Tibial nerve (tissue), 4 donors: ENCODE measurements around the gene MAGEA11.
"Not testable (repeated sequence)": the region's sequence is repeated elsewhere in the genome, so short reads cannot be mapped to it uniquely, and the experiment has no call there.

ENCODE experiments used
- EP300 ChIP-seq, 2 donors: sonication (generic); formaldehyde crosslinking; IDR thresholded peaks; one replicate each; pipeline ENCODE4 v1.6.1; 2017; ENCODE audit warnings: antibody characterized with exemption in 2 of 2, mild to moderate bottlenecking in 1 of 2
- POLR2A ChIP-seq, 2 donors: fragments of 450-650 bp; IDR thresholded peaks; one replicate each; pipeline ENCODE4 v1.6.1; 2017; ENCODE audit warnings: antibody characterized with exemption in 2 of 2, mild to moderate bottlenecking in 2 of 2, moderate library complexity in 2 of 2
- TF ChIP-seq, protein P1 (sequence below), 5 experiments: fragments of 200-600 bp in 3 of 5; fragments of 450-650 bp in 2 of 5; sonication (generic) in 3 of 5; IDR thresholded peaks; one replicate each; pipeline ENCODE4 v1.5.1; 2016 to 2019; ENCODE audit warnings: antibody characterized with exemption in 5 of 5, mild to moderate bottlenecking in 3 of 5, moderate library complexity in 2 of 5

DNA sequence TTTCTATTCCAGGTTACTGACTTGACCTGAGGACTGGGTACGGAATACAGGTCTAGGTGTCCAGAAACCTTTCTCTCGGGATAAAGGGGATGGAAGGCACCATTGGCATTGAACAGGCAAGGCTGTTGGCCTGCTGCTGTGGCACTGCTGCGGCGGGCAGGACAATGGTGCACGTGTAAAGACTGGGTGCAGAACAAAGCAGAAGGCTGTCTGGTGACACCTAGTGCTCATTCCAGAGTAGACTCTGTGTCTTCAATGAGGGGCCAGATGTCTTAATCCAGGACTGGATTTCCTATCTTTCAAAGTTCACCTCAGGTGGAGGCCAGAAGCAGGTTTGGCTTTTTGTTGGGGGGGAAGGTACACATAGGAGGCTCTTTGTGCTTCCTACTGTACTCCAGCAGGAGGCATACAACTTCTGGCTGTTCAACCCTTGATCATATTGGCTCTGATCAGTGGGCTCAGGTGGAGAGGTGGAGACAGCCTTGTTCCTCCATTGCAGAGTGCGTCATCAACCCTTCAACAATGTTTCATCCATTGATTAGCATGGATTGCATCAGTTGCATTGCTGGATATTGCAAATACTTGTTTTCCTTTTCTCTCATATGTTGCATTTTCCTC, 34.6 kb downstream of the MAGEA11 start:
- TF ChIP-seq, protein P1, sequence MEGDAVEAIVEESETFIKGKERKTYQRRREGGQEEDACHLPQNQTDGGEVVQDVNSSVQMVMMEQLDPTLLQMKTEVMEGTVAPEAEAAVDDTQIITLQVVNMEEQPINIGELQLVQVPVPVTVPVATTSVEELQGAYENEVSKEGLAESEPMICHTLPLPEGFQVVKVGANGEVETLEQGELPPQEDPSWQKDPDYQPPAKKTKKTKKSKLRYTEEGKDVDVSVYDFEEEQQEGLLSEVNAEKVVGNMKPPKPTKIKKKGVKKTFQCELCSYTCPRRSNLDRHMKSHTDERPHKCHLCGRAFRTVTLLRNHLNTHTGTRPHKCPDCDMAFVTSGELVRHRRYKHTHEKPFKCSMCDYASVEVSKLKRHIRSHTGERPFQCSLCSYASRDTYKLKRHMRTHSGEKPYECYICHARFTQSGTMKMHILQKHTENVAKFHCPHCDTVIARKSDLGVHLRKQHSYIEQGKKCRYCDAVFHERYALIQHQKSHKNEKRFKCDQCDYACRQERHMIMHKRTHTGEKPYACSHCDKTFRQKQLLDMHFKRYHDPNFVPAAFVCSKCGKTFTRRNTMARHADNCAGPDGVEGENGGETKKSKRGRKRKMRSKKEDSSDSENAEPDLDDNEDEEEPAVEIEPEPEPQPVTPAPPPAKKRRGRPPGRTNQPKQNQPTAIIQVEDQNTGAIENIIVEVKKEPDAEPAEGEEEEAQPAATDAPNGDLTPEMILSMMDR (IDR thresholded peaks at IDR 0.05) = not testable (repeated sequence)
- TF ChIP-seq POLR2A, EP300 (IDR thresholded peaks at IDR 0.05): not testable (repeated sequence)
